NCI-H1694 (cell line): Measurements from ENCODE around the gene RAB3IL1.
"Not testable (repeated sequence)": the region's sequence is repeated elsewhere in the genome, so short reads cannot be mapped to it uniquely, and the experiment has no call there.

Experiments
- DNase-seq: peaks from one replicate; lab custom pipeline; 2025; lab: John Stamatoyannopoulos, UW

RAB3IL1 gene

DNA sequence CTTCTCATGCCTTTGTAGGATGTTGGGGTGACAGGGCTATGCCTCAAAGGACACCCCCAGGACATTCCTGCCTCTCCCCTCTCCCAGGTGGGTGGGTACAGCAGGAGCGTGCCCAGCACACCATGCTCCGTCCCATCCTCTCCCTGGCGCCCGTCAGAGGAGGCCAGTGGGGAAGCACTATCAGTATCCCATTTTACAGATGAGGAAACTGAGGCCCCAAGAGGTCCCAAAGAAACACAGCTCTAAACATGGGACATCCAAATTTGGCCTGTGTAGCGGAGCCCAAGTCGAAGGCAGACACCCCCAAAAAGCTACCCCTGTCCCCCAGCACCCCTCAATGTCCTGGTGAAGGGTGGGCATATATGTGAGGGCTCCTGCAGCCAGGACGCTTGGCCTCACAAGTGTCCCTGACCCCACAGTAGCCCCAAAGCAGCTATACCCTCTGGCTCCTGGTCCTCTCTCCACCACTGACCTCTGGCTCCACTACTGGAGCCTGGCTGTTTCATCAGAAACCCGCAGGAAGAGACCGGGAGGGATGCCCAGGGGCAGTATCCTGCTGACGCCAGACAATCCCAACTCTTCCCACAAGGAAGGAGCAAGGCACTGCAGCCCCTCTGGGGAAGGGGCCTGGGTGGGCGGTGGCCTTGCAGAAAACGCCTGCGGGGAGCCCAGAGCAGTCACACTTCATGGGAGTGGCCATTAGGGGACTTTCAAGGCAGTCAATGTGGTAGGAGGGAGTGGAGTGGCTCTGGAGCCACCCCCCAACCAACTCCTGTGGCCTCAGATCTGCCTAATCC is 31.4 kb downstream of the RAB3IL1 start:
- no peak for DNase-seq

DNA sequence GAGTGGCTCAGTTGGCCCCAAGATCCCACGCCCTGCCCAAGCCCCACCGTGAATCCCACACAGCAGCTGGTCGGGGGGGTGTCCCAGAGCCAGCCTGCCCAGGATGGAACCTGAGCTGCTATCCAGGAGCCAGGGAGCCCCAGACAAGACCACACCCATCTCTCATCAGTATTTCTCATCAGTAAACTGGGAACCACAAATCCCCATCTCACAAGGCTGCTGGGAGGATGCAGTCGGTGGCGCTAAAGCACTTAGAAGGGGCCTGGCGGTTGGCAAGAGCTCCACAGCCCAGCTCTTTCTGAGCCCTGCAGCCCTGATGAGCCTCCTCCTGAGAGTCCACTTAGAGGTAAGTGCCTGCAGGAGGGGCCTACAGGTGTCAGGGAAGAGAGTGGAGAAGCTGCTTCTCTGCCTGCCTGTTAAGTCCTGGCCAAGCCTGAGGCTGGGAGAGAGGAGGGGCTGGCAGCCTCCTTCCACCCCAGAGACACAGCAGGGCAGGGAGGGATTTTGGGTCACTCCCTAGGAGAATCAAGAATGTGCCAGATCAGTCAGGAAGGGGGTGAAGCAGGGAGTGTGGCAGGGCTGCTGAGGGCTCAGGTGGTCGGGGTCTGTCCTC is 32.1 kb downstream of the RAB3IL1 start:
- no peak for DNase-seq

DNA sequence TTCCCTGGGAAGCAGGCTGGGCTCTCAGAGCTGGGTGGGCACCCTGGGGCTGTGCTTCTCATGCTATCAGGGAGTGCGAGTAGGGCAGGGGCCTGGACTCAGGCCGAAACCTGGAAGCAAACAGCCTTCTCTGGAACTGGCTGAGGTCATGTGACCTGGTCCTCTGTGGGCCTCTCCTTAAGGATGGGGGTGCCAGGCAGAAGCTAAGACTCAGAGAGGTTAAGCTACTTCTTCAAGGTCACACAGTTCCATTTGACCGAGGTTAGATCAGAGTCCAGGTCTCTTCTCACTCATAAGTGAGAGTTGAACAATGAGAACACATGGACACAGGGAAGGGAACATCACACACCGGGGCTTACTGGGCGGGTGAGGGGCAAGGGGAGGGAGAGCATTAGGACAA is 33.4 kb downstream of the RAB3IL1 start:
- no peak for DNase-seq

DNA sequence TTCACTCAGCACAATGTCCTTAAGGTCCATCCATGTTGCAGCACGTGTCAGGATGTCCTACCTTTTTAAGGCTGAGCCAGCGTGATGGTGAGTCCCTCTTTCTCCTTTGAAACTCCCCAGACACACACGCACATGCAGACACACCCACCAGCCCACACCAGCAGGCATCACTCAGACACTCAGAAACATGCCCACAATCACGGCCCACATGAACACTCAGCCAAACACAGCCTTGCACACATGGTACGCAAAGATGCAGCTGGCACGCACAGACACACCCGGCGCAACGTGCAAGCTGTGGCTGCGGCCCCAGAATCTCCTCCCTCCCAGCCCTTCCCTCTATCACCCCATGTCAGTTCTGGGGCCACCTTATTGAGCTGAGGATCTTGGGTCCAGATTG is 34.0 kb downstream of the RAB3IL1 start:
- DNase-seq, result no peak

DNA sequence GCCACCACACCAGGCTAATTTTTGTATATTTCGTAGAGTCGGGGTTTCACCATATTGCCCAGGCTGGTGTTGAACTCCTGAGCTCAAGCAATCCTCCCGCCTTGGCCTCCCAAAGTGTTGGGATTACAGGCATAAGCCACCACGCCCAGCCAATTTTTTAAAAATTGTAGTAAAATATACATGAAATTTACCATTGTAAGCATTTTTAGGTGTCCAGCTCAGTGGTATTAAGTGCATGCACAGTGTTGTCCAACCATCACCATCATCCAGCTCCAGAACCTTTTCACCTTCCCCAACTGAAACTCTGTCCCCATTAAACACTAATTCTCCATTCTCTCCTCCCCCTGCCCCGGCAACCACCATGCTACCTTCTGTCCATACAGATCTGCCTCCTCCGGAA is 34.5 kb downstream of the RAB3IL1 start:
- no peak for DNase-seq

DNA sequence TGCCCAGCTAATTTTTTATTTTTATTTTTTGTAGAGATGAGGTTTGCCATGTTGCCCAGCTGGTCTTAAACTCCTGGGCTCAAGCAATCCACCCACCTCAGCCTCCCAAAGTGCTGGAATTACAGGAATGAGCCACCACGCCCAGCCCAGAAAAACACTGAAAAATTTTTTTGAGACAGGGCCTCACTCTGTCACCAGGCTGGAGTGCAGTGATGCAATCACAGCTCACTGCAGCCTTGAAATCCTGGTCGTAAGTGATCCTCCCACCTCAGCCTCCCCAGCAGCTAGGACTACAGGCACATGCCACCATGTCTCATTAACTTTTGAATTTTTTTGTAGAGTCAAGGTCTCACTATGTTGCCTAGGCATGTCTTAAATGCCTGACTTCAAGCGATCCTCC is 35.1 kb downstream of the RAB3IL1 start:
- DNase-seq, result not testable (repeated sequence)

DNA sequence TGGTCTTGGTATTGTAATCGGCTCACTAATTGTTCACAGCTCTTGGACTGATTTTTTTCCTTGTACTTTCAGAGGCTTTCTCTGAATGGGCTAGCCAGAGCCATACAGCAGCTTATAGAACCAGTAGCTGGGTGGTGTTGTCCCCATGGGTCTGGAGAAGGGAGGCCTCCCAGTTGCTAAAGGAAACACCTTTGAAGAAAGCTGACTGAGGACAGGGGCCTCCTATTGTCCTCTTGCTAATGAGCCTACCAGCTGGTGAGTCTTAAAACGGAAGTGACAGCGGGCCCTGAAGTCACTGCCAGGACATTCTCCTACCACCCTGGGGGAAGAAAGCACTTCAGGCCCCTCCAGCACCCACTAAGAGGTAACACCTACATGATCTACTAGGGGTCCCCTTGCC is 36.0 kb downstream of the RAB3IL1 start:
- DNase-seq, result no peak

DNA sequence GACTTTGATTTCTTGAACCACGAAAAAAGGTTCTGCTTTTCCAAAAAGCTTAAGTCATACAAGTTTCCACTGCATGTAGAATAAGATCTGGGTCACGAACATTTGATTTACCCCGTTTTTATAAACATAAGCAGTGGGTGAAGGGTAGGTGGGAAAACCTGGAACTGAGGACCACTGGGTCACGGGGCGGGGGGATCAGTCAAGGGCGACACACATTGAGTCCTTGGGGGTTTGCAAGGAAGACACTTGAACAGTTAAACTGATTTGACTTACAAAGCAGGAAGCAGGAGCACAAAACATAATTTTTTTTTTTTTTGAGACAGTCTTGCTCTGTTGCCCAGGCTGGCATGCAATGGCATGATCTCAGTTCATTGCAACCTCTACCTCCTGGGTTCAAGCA is 36.9 kb downstream of the RAB3IL1 start:
- no peak for DNase-seq

DNA sequence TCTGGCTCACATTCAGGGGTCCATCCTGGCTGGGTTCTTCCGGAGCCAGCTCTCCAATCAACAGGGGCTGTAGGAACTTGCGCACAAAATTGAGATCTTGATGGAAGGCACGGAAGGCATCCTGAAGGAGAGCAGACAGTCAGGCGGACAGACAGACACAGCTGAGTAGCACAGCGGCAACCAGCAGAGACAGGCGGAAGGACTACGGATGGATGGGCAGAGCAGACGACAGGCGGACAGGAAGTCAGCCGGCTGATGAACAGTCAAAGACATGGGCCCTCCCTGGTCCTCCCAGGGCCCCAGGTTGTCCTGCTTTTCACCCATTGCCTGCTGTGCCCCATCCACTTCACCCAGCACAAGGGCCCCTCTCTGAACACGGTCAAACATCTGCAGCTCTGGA is 37.3 kb downstream of the RAB3IL1 start:
- no peak for DNase-seq

DNA sequence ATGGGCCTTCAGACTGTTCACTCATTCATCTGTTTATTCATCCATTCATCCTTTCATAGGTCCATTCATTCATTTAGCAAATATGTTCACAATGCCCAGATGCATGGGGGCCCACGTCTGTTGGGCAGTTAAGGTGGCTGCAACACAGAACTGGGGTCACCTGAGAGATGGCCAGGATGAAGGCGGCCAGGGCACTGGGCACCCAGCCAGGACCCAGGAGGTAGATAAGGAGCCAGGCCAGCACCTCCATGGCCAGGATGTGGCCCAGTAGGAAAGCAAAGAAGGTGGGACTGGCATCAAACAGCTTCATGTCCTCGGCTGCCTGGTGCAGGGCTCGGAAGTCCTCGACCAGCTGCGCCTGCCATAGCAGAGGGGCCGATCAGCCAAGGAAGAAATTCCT is 38.2 kb downstream of the RAB3IL1 start:
- DNase-seq, result no peak

DNA sequence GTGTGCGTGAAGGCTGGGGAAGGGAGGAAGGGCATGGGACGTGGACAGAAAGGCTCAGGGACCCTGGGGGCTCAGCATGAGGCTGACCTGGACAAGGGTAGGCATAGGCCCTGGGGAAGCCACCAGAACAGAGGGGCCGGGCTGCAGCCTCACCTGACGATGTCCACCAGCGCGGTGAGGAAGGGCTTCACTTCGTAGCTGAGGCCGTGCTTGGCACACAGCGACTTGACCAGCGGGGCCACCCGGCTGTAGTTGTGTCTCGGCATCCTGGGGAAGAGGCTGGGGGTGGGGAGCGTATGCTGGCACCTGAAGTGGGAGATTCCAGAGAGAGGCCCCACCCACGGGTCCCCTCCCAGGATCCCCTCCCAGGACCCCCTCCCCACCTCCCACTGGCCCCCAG is 41.7 kb downstream of the RAB3IL1 start:
- DNase-seq, result no peak

DNA sequence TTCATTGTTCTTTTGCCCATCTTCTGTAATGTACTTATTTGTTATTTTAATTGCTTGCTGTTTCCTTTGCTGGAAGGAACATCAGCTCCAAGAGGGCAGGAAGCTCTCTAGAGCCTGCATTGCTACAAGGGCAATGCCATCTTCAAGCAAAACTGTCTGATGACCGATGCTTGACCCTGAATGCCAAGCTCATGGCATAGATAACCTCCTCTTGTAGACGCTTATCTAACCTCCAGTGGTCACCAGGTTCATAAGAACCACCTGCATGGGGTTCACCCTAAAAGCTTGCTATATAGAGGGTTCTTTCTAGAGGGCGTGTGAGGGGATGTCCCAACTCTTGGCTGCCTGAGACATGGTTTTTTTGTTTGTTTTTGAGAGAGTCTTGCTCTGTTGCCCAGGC is 42.5 kb downstream of the RAB3IL1 start:
- no peak for DNase-seq

DNA sequence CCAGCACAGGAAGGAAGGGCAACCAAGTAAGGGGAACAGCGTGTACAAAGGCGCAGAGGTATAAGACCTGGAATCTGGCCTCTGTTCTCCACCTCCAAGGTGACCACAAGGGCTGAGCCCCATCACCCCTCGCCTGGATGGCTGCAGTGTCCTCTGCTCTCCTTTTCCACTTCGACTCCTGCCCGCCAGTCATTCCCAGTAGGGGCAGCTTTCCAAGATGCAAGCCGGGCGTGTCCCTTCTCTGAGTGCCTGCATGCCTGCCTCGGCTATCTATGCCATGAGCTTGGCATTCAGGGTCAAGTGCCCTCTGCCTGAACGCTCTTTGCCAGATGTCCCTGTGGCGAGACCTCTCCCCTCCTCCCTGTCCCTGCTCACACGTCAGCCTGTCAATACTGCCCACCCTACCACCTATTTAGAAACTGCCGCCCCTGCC is 43.0 kb downstream of the RAB3IL1 start:
- DNase-seq, result no peak

DNA sequence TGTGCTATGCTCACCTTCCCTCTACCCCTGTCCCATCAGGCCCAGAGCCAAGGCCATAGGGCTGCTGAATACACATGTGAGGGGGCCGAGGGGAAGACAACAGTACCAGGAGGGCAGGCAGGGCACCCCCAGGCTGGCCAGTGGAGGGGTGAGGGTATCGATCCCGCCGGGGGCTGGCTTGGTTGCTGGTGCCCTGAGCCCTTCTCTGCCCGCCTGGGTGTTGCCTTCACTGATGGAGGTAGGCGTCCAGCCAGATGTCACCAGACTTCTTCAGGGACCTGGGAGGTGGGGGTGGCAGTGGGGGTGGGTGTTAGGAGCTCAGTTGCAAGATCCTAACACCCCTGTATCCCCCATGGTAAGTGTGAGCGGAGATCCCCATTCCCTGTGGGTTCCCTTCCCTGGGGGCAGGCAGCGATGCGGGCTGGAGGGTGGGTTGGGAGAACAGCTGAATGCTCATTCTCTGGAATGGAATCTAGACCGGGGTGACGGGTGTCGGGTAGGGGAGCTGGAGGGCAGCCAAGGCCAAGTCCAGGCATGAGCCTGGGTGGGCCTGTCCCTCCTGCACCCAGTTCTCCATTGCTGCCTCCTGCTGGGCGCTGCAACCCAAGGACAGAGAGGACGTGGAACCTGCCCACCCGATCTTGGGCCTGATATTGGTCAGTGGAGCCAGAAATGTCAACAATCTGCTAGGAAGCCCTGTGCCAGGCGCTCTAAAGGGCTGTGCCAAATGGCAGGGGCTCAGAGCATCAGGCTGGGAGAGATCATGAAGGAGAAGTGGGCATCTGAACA is 43.6 kb downstream of the RAB3IL1 start:
- peak; percentile 21 for DNase-seq

DNA sequence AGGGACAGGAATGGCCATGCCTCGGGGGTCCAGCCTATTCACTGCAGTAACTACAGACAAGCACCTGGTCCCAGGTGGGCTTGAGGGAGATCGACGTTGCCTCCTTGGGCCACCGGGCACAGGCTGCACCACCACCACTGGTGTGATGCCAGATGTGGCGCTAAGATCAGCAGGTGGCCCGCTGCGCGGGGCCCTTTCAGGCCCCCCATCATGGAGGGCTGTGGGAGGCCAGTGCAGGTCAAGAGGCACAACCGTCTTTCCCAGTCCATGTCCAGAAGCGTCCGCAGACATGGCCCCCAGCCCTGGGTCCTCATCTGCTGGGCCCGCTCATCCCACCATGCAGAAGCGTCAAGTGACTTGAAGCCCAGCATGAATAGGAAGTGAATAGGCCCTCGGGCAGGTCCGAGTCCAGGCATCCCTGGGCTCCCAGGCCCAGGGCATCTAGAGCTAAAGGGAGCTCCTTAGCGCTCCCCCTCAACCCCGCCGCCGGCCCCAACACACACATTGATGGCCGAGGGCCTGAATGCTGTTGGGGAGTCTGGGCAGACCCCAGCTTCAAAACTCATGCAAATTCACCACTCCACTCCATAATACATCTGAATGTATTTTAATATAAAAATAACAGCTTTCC is 44.3 kb downstream of the RAB3IL1 start:
- DNase-seq, result no peak

DNA sequence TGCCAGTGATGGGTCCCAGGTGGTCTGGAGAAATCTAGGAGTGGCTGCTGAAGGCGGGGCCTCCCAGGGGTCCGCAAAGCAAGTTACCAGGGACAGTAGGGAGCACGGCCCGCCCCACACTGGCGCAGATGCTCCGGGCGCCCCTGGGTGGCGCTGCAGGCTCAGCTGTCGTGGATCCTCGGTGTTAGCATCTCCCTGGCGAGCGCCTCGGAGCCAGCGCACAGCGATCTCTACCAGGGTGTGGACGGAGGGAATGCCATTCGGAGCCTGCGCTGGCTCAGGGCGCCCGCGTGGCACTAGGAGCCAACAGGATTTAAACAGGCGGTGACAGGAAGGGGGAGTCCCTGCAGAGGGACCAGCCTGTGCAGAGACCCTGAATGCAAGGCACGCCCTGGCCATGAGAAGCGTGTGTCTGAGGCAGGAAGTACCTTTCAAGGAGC is 46.2 kb downstream of the RAB3IL1 start:
- peak; percentile 76 for DNase-seq

DNA sequence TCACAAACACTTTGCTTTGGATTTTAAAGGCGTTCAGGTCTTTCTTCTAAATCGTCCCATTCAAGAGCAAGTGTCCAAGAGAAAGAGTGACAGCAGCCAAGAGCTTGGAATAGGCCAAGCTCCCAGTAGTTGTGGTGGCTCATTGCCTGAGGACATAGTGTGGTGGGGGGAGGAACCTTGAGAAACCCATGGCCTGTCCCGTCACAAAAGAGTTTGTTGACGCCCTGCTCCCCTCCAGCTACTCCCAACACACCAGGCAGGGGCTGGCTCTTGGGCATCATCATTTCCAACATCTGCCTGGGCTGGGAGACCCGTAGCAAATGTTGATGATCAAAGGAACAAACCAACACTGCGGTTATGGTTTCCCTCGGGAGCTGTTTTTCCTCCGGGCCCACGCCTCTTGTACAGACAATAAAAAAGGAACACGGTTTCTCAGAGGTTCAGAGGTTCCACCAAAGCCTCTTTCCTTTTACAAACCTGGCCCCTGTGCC is 46.8 kb downstream of the RAB3IL1 start:
- DNase-seq, result no peak

DNA sequence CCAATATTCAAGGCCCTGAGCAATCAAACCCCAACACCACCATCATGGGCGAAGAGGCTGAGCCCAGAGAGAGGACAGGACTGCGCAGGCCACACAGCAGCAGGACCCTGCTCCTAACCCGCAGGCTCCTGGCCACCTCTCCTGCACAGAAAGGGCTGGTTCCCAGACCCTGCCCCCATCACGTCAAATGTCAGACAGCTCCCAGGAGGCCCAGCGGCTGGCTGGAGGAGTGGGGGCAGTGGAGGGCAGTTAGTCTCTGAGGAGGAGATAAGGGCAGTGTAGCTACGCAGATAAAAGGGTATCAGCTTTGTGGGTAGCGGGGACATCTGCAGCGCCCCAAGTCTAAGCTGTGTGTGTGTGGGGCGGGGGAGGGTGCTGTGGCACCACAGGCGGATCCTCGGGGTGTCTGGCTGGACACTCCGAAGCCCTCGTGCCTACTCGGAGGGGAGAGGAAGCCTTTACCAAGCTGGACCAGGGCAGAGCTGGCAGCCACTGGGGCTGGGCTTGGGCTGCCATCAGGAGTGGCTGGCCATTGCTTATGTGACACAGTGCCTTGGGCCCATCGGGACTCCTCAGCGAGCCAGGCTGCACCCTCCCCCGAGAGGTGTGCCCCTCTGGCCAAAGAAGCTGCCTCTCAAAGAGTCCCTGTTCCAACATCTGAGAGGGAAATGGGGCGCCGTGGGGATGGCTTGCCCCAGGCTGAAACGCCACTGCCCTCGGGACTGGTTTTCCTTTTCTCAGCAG is 47.5 kb downstream of the RAB3IL1 start:
- DNase-seq, result no peak

DNA sequence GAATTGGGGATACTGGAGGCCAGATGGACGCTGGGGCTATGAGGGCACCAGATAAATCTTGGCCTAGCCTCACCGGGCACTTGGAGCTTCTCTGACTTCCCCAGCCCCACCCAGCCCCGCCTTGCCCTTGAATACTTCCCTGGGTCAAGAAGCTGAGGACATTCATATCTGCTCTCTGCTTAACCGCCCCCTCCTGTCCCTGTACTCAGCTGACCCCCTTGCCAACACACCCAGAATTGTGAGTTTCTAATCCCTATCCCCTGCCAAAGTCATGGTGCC is 48.0 kb downstream of the RAB3IL1 start:
- no peak for DNase-seq

DNA sequence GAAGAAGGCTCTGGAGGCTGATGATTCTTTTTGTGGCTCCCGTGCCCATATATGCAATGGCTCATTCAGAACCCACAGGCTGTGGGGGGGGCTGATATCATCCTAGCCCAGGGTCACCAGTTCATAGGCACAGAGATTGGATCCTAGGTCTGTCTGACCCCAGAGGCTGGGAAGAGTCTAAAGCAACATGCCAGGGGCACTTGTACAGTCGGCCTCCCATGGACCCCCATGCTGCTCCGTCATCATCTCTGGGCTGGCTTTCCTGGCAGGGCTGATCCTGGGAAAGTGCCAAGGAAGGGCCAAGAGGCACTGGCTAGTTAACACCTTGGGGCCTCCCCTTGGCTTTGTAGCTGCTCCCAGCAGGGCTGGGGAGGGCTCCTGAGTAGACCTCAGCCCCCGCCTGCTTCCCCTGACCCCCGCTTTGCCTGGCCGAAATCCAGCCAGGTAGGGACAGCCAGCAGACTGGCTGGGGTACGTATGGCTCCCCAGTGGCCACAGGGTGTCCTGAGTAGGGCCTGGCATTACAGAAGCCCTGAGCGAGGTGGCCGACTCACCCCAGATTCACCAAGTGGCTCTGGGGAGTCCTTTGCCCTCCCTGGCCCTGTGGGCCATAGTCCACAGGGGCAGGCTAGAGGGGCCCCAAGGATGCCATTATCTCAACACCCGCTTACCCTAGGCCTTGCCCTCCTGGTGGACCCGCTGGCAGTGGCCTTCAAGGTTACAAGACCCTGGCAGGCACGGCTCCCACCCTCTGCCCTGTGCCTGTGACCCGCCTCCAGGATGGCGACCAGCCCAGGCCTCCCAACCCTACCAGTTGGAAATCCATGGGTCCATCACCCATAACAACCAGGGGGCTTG is 48.6 kb downstream of the RAB3IL1 start:
- DNase-seq, result no peak

DNA sequence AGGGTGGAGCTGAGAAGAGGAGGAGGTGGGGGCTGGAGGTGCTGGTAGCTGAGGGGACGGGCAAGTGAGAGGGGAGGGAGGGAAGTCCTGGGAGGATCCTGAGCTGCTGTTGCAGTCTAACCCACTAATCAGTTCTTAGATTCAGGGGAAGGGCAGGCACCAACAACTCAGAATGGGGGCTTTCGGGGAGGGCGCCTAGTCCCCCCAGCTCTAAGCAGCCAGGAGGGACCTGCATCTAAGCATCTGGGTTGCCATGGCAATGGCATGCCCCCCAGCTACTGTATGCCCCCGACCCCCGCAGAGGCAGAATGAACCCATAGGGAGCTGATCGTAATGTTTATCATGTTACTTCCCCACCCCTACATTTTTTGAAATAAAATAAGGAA is 50.4 kb downstream of the RAB3IL1 start:
- DNase-seq, result no peak
